Stomach (tissue), 9 donors: ENCODE data around the gene MCL1. TPM values are rescaled to one million over a fixed set of nuclear protein-coding genes. Genes with fewer than 3 reads are reported as not detected.

Experiments
- DNase-seq, 2 donors: peaks; one replicate each; pipeline versions ENCODE4 v3.0.0 to v3.0.0-alpha.2; 2013 to 2019
- H3K27ac ChIP-seq, 5 donors: fragments of 200-600 bp in 4 of 5; sonication (generic) in 4 of 5; one replicate each; pipeline ENCODE4 v1.5.1; 2013 to 2019; ENCODE audit warnings: mild to moderate bottlenecking in 1 of 5, moderate library complexity in 1 of 5
- H3K27me3 ChIP-seq, 3 donors: fragments of 200-600 bp; sonication (generic); one replicate each; pipeline ENCODE4 v1.5.1; 2017 to 2019; ENCODE audit warnings: mixed run types in 1 of 3
- H3K36me3 ChIP-seq, 4 donors: fragments of 200-600 bp; sonication (generic); 1 replicate in 3 of 4; 2 replicates in 1 of 4; pipeline ENCODE4 v1.5.1; 2016 to 2019
- H3K4me1 ChIP-seq, 4 donors: fragments of 200-600 bp; sonication (generic); one replicate each; pipeline ENCODE4 v1.5.1; 2016 to 2019
- H3K4me3 ChIP-seq, 4 donors: fragments of 200-600 bp; sonication (generic) in 3 of 4; one replicate each; pipeline ENCODE4 v1.5.1; 2016 to 2019; ENCODE audit warnings: mild to moderate bottlenecking in 1 of 4
- H3K9me3 ChIP-seq, 4 donors: fragments of 200-600 bp; sonication (generic); one replicate each; pipeline ENCODE4 v1.5.1; 2016 to 2019
- EP300 ChIP-seq: sonication (generic); formaldehyde crosslinking; IDR thresholded peaks from one replicate; pipeline ENCODE4 v1.6.1; 2017; ENCODE audit warnings: antibody characterized with exemption
- POLR2A ChIP-seq, 4 donors: fragments of 450-650 bp; IDR thresholded peaks; one replicate each; pipeline ENCODE4 v1.6.1; 2016; ENCODE audit warnings: antibody characterized with exemption in 4 of 4, control low read depth in 2 of 4, mild to moderate bottlenecking in 1 of 4, moderate library complexity in 1 of 4
- POLR2AphosphoS5 ChIP-seq, 3 donors: sonication (generic); formaldehyde crosslinking; IDR thresholded peaks; one replicate each; pipeline ENCODE4 v1.6.1; 2016; ENCODE audit warnings: antibody characterized with exemption in 3 of 3
- WGBS, 5 donors: extraction: QIAGEN DNeasy Blood & Tissue Kit in 3 of 5; methylation state at CpG; one replicate each; pipeline versions ENCODE4 v1.1.5 to v1.1.7; 2013 to 2018; 5-methylcytosine and 5-hydroxymethylcytosine counted together
- intact Hi-C: fragments of 100-400 bp; cut with DNase I; formaldehyde crosslinking; loops from one replicate; pipeline ENCODE4 v1.15.1; 2023; ENCODE audit warnings: low total_unique reads
- polyA plus RNA-seq, 3 donors: library from polyadenylated mRNA; stranded (reverse); fragments of 200-250 nt; gene quantifications; one replicate each; pipeline ENCODE4 v1.2.3, GENCODE V29; 2013
- total RNA-seq, 5 donors: library from RNA; depleted of rRNA; stranded (reverse); fragments of >200 nt; gene quantifications; one replicate each; pipeline versions ENCODE4 v1.1.0 to v1.2.3, GENCODE V29; 2014 to 2016
- TF ChIP-seq, protein P1 (sequence below), 7 experiments: fragments of 450-650 bp in 4 of 7; fragments of 200-600 bp in 3 of 7; sonication (generic) in 3 of 7; IDR thresholded peaks; one replicate each; pipeline ENCODE4 v1.5.1; 2016 to 2019; ENCODE audit warnings: antibody characterized with exemption in 7 of 7, control low read depth in 2 of 7, mild to moderate bottlenecking in 1 of 7
- donor health status: healthy with polysubstance abuse.
- donor health status: Bipolar disorder and iron deficiency.
- donor health status: healthy.

MCL1 gene
- total and polyA plus RNA-seq, 8 donors = 77.7 to 330 (median 121) TPM

DNA sequence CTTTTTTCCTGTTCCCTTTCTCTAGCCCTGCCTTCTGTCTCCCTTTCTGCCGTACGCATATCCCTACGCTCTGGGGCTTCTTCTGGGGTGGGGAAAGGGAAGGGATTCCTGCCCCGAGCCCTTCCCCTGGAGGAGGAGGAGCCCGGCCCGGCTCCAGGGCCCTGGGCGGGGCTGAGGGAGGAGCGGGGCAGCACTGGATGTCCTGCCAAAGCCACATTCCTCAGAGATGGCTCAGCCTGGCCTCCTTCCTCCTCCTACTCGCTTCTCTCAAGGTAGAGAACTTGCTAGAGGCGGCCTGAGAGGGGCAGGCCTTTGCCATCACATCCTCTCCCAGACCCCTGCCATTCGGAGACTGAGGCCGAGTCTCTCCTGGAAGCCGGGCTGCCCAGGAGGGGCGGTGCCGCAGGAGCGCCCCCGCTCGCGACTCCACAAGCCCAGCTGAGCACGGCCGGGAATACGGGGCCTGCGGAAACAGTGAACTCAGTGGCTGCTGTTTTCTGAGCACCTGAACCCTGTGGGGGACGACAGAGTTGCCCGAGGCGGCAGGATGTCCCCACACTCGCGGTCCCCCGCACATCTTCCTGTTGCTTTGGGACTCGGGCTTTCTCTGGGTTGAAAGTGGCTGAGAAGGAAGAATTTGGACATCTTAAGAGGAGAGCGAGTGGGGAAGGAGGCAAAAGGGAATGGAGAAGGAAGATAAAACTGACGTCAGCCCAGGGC, 18.0 kb downstream of the MCL1 start:
- Histone ChIP-seq H3K4me1 (peaks cover 66 to 93% (median 79%) of the 10 kb centered on the region in 4 donors), H3K4me3 (peak overlapping the region; percentile 34 to 60 (median 47)), H3K9me3 (no peaks in the 10 kb centered on the region), H3K36me3 (peaks cover 0 to 26% (median 20%) of the 10 kb centered on the region in 4 donors), H3K27ac (peak overlapping the region; percentile 92 to 100 (median 100)), H3K27me3 (no peaks in the 10 kb centered on the region)
- peak; percentile 96 to 98 for DNase-seq
- intact Hi-C loops = no loop called here
- TF ChIP-seq EP300 (peak; percentile 82), POLR2A (IDR thresholded peaks at IDR 0.05) (peak in 2 of 4 donors; percentile 80 to 85), POLR2AphosphoS5 (IDR thresholded peaks at IDR 0.05) (peak; percentile 95 to 99 (median 99))
- TF ChIP-seq, protein P1, sequence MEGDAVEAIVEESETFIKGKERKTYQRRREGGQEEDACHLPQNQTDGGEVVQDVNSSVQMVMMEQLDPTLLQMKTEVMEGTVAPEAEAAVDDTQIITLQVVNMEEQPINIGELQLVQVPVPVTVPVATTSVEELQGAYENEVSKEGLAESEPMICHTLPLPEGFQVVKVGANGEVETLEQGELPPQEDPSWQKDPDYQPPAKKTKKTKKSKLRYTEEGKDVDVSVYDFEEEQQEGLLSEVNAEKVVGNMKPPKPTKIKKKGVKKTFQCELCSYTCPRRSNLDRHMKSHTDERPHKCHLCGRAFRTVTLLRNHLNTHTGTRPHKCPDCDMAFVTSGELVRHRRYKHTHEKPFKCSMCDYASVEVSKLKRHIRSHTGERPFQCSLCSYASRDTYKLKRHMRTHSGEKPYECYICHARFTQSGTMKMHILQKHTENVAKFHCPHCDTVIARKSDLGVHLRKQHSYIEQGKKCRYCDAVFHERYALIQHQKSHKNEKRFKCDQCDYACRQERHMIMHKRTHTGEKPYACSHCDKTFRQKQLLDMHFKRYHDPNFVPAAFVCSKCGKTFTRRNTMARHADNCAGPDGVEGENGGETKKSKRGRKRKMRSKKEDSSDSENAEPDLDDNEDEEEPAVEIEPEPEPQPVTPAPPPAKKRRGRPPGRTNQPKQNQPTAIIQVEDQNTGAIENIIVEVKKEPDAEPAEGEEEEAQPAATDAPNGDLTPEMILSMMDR (IDR thresholded peaks at IDR 0.05) = peak in 2 of 7 experiments; percentile 10 to 39
- 0 to 1% (median 0%) methylated on average over 23 to 32 of the region's 32 CpGs for WGBS, 5 donors

DNA sequence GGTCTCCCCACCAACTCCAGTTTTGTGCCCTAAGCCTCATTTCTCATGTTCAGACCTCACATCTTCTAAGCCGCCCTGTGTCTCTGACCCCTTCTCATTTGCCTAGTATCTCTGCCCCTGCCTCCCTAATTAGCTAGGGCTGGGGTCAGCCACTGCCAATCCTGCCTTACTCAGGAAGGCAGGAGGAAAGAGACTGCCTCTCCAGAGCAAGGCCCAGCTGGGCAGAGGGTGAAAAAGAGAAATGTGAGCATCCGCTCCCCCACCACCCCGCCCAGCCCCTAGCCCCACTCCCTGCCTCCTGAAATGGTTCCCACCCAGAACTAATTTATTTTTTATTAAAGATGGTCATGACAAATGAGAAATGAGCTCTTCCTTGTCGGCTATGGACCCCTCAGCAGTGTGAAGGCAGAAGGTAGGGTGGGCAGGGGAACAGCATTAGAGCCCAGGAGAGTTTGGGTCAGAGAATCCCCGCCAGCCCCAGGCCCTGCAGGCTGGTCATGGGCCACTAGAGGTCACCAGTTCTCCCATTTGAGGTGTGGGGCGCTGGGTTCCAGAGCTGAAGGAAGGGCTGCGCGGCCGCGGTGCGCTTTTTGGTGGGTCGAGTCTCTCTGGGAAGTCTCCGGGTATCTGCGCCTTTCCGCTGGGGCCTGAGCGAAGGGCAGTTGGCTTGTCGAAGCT, 18.7 kb downstream of the MCL1 start:
- H3K27ac ChIP-seq = peak overlapping the region; percentile 92 to 100 (median 100)
- WGBS, 5 donors = 12 to 16% (median 15%) methylated on average over 17 of the region's 17 CpGs
- peak overlapping the region; percentile 34 to 60 (median 47) for H3K4me3 ChIP-seq
- no peak for TF ChIP-seq POLR2AphosphoS5 (IDR thresholded peaks at IDR 0.05)
- TF ChIP-seq, protein P1 (IDR thresholded peaks at IDR 0.05) = peak in 5 of 7 experiments; percentile 70 to 91 (median 88)
- no peak for TF ChIP-seq EP300
- intact Hi-C loops = no loop called here
- DNase-seq = peak; percentile 92 to 96
- no peaks in the 10 kb centered on the region for H3K27me3 ChIP-seq
- peaks cover 0 to 32% (median 27%) of the 10 kb centered on the region in 4 donors for H3K36me3 ChIP-seq
- H3K9me3 ChIP-seq = no peaks in the 10 kb centered on the region
- H3K4me1 ChIP-seq = peaks cover 59 to 90% (median 75%) of the 10 kb centered on the region in 4 donors

DNA sequence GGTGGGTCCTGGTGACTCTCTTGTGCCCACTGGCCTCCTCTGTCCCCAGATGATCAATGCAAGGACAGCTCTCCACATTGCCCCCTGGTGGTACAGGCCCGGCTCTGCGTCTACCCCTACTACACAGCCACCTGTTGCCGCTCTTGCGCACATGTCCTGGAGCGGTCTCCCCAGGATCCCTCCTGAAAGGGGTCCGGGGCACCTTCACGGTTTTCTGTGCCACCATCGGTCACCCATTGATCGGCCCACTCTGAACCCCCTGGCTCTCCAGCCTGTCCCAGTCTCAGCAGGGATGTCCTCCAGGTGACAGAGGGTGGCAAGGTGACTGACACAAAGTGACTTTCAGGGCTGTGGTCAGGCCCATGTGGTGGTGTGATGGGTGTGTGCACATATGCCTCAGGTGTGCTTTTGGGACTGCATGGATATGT, 19.4 kb downstream of the MCL1 start:
- Histone ChIP-seq H3K9me3 (no peaks in the 10 kb centered on the region), H3K36me3 (peaks cover 0 to 39% (median 34%) of the 10 kb centered on the region in 4 donors), H3K4me1 (peaks cover 52 to 83% (median 69%) of the 10 kb centered on the region in 4 donors), H3K27ac (peak overlapping the region; percentile 21 to 100 (median 100)), H3K27me3 (no peaks in the 10 kb centered on the region), H3K4me3 (peak overlapping the region; percentile 4 to 60 (median 40))
- 14 to 22% (median 17%) methylated on average over 9 of the region's 9 CpGs for WGBS, 5 donors
- peak; percentile 85 to 91 for DNase-seq
- TF ChIP-seq POLR2AphosphoS5 (IDR thresholded peaks at IDR 0.05) (peak in 1 of 3 donors; percentile 56), POLR2A (IDR thresholded peaks at IDR 0.05) (no peak), EP300 (no peak)
- TF ChIP-seq, protein P1 (IDR thresholded peaks at IDR 0.05) = peak in 5 of 7 experiments; percentile 86 to 97 (median 94)
- intact Hi-C loops = no loop called here

DNA sequence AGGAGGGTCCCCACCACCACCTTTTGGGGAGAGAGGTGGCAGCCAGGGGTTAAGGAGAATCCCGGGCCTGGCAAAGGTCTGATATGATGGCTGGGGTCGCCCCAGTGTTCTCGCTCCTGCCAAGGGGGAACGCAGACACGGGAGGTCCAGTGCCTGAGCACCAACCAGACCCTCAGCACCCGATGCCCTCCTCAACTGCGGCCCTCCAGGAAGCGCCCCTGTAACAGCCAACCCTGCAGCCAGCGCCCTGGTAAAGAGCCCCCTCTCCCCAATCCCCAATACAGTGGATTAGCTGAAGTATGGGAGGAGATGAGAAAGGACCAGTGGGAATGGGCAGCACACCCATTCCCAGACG, 19.8 kb downstream of the MCL1 start:
- intact Hi-C loops = loop anchor here (10.0 kb wide), 1 partner anchor 65 kb away; the partner anchor contains the start of gene ENSA
- WGBS, 5 donors = 58 to 78% (median 73%) methylated on average over 9 to 10 of the region's 10 CpGs
- no peaks in the 10 kb centered on the region for H3K9me3 ChIP-seq
- no peak for DNase-seq
- TF ChIP-seq POLR2A (IDR thresholded peaks at IDR 0.05) (no peak), POLR2AphosphoS5 (IDR thresholded peaks at IDR 0.05) (no peak), EP300 (no peak)
- TF ChIP-seq, protein P1 (IDR thresholded peaks at IDR 0.05) = no peak
- H3K36me3 ChIP-seq = peaks cover 0 to 43% (median 35%) of the 10 kb centered on the region in 4 donors
- peak overlapping the region; percentile 21 to 100 (median 100) for H3K27ac ChIP-seq
- peak overlapping the region in 2 of 4 donors; percentile 34 to 45 for H3K4me3 ChIP-seq
- no peaks in the 10 kb centered on the region for H3K27me3 ChIP-seq
- H3K4me1 ChIP-seq = peaks cover 48 to 79% (median 65%) of the 10 kb centered on the region in 4 donors
